Astrocyte of the hippocampus (primary cell): ENCODE measurements around the gene CELA2B.
A peak's percentile ranks its signal among the peaks of the same experiment; 100 is the strongest.
"Not testable (repeated sequence)": the region's sequence is repeated elsewhere in the genome, so short reads cannot be mapped to it uniquely, and the experiment has no call there.

Experiments used
- DNase-seq: peaks from one replicate; pipeline ENCODE4 v3.0.0; 2011; ENCODE audit warnings: low read depth, low spot score

CELA2B gene

DNA sequence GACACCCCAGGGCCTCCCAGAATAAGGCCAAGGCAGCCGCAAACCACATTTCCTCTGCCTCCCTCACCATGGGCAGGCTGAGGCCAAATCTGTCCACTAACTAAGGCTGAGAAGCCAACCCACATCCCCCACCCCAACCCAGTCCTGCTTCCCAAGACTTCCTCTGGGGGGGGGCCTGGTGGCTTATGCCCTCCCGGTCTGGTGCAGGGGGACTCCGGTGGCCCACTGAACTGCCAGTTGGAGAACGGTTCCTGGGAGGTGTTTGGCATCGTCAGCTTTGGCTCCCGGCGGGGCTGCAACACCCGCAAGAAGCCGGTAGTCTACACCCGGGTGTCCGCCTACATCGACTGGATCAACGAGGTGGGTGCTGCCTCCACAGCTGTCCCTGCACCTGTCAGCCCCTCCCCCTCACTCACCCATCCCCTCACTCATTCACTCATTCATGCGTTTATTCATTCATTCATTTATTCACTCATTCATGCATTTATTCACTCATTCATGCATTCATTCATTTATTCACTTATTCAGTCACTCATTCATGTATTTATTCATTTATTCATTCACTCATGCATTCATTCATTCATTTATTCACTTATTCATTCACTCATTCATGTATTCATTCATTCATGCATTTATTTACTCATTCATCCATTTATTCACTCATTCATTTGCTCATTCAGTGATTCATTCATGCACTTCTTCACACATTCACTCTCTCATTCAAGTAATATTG lies 30.3 kb upstream of the CELA2B start:
- no peak for DNase-seq

- no peak for DNase-seq
Observed at GRCh38 chr1:15446212-15446611, 29.7 kb upstream of the CELA2B start.

DNA sequence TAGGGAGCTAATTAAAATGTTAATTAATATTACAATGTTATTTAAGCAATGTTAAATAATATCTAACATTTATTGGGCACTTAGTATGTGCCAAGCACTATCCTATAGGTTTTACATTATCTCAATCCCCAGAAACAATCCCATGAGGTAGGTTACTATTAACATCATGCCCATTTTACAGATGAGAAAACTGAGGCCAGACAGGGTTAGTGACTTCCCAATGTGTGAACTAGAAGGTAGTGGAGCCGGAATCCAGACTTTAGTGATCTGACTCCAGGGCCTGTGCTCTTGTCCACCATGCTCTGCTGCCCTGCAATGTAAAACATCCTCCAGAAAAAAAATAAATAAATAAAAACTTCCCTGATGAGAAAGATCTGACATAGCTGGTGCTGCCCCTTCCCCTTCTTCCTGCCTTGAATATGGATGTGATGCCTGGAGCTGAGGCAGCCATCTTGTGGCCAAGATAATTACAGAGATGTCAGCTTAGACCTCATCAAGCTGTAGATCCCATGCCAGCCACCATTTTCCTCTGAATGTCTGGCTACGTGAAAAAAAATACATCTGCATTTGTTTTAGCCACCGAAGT lies 26.9 kb upstream of the CELA2B start:
- DNase-seq = no peak

- no peak for DNase-seq
Observed at GRCh38 chr1:15449567-15449966, 26.3 kb upstream of the CELA2B start.

DNA sequence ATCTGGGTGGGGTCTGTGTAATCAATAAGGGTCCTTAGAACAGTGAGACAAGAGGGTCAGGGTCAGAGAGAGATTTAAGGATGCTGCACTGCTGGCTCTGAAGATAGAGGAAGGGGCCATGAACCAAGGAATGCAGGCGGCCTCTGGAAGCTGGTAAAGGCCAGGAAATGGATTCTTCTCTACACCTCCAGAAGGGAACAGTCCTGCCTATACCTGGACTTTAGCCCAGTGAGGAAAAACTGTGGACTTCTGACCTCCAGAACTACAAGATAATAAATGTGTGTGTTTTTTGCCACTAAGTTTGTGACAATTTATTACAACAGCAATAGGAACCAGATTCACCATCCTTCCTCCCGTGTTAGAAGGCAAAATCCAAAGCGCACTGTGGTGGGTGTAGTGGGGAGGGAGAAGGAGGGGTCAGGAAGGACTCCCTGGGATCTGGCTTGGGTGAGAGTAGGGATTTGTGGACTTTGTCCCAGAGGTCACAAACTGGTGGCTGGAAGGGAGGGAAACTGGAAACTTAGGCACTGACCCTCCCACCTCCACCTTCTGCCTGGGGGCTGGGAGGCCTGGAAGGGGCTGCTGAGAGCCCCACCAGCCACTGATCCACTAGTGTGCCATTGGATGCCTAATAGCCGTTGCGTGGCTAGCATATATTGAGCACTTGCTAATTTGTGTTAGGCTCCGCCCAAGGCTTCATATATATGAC lies 24.7 kb upstream of the CELA2B start:
- no peak for DNase-seq

DNA sequence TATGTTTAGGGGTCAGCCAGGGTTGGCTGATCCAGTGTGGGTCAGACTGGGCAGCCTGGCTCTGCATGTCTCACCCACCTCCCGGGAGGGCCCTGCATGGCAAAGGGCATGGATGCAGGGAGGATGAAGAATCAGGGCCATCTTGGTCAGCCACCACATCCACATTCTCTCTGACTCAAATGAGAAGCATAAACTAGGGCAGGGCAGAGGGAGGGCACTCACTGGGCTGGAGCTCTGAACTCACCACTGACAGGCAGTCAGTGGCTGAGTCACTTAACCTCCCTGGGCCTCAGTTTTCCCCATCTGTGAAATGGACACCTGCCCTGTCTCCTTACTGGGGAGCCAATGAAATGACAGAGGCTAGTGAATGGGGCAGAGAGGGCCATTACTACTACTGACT lies 23.7 kb upstream of the CELA2B start:
- DNase-seq = no peak

DNA sequence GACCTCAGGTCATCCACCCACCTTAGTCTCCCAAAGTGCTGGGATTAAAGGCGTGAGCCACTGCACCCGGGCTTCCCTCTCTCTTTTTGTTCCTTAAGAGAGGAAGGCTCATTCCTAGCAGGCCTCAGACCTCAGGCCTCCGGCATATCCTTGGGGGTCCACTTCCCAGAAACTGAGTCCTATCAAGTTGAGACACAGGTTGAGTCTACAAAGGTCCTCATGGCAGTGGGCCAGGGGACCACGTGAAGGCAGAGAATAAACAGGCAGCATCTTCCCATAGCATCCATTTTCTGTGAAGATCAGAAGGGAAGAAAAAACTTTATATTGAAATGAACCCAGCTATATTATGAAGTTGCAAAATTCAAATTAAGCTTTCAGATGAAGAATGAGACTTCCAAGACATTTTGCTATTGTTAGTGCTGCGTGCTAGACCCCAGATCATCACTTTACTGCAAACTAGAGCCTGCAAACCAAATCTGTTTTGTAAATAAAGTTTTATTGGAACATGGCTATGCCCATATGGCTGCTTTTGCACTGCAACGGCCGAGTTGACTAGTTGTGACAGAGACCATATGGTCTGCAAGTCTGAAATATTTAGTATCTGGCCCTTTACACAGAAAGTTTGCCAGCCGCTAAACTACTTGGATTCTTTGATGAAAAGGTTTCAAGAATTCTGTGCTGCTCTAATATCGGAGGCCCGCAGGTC lies 22.9 kb upstream of the CELA2B start:
- DNase-seq = no peak

DNA sequence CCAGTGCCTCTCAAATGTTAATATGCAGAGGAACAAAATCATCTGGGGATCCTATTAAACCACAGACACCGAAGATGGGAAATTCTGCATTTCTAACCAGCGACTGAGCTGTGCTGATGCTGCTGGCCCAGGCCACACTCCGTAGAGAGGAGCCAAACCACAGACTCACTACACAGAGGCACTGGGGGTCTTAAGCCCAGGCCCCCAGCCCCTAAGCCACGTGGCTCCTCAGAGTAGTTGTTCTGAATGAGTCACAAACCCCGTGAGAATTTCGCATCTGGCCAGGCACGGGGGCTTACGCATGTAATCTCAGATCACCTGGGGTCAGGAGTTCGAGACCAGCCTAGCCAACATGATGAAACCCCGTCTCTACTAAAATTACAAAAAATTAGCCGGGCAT lies 22.2 kb upstream of the CELA2B start:
- no peak for DNase-seq

DNA sequence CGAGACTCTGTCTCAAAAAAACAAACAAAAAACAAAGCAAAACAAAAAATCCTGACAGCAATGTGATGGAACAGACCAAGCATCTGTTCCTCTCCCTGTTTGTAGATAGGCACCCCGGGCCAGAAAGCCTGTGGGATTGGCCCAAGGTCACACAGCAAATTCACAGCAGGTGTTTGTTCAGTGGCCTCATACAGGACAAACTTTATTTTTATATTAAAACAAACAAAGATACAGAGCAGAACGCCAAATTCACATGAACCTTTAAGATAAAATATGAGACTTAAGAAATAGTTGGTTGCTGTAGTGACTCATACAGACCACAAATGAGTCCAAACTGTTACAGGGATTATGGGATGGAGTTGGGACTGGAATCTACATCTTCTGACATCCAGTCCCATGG lies 21.6 kb upstream of the CELA2B start:
- peak; percentile 53 for DNase-seq

GRCh38 chr1:15455522-15455921 lies 20.4 kb upstream of the CELA2B start:
- no peak for DNase-seq

- no peak for DNase-seq
Observed at GRCh38 chr1:15456313-15456954, 19.5 kb upstream of the CELA2B start, which contains the start of gene CELA2A. Gene CELA2A, plus strand, starts transcription at chr1:15456732. Its CDS starts 22 bp downstream, at chr1:15456754.

- DNase-seq = no peak
Observed at GRCh38 chr1:15457585-15457984, 18.3 kb upstream of the CELA2B start.

DNA sequence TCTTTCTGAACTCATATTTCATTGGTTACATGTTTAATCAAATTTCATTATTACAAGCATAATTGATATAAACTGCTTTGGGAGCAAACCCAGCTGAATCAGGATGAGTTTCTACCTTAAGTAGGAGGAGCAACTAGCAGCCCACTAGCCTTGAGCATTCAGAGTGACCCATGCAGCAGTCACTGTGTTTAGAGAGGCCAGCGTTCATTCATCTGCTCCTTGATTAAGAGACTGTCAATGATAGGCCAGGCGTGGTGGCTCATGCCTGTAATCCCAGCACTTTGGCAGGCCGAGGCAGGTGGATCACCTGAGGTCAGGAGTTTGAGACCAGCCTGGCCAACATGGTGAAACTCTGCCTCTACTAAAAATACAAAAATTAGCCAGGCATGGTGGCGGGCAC lies 17.5 kb upstream of the CELA2B start:
- not testable (repeated sequence) for DNase-seq

DNA sequence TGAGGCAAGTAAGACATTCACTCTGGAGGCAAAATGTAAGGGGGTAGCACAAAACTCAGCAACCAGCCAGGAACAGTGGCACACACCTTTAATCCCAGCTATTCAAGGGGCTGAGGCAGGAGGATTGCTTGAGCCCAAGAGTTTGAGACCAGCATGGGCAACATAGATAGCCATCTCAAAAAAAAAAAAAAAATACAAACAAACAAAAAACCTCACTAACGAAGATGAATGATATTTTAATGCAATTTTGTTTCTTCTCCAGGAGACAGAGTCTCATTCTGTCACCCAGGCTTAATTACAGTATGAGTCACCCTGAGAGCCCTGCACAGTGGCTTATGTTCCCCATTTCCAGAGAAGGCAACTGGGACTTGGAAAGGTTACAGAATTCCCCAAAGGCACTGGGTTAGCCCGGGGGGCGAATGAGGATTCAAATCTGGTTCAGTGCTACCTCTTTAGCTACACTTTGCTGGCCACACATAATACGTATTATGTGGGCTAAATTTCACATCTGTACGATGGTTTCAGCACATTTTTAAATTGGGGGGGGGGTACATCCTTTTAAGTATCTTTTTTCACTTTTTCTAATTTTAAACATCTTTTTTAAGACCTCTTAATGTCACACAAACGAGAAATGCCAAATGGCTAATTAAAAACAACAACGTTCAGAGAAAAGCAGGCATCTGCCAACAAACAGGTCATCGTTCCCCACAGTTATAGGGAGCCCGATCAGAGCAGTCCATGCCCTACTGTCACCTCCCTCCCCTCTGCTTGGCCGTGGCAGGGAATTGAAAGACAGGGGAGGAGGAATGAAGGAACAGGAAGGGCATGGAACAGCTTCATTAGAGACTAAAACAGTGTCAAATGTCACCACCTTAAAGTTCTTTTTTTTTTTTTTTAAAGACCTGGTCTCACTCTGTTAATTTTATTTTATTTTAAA lies 15.9 kb upstream of the CELA2B start:
- peak; percentile 48 for DNase-seq

GRCh38 chr1:15460708-15461095 lies 15.2 kb upstream of the CELA2B start:
- no peak for DNase-seq

- not testable (repeated sequence) for DNase-seq
Observed at GRCh38 chr1:15463064-15463800, 12.7 kb upstream of the CELA2B start.

GRCh38 chr1:15463926-15464322 lies 12.0 kb upstream of the CELA2B start:
- DNase-seq = not testable (repeated sequence)

- DNase-seq = no peak
Observed at GRCh38 chr1:15465674-15466073, 10.2 kb upstream of the CELA2B start.

GRCh38 chr1:15466955-15467625 lies 8.8 kb upstream of the CELA2B start:
- not testable (repeated sequence) for DNase-seq
